ENCODE measurements around the gene SLC22A1. TPM values are rescaled to one million over a fixed set of nuclear protein-coding genes. Genes with fewer than 3 reads are reported as not detected.

SLC22A1 gene
- total and polyA plus RNA-seq, 4 donors: 0.79 to 1,107 (median 439) TPM

DNA sequence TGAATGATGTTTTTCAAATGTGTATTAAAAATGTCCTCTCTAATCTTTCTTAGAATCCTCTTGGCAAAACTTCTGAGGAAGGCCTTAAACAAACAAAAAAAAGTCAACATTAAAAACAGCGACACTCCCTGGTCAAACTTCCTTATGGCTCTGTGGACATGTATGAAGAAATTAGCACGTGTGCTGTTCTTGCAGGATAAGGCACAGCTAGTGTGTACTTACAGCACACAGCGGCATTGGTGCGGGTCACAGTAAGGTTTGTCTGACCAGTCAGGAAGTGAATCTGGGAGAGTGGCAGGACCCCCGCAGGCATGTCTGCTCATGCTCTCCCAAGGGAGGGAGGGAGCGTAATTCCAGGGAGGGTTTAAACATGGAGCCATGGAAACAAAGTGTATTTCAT lies 38.8 kb downstream of the SLC22A1 start (continued):
- TF ChIP-seq GABPA (IDR thresholded peaks at IDR 0.05 in 1 of 2, conservative IDR thresholded peaks at IDR 0.05 in 1 of 2) (no peak), TAF1 (conservative IDR thresholded peaks at IDR 0.05) (no peak), FOXA2 (IDR thresholded peaks at IDR 0.05) (peak; percentile 11)

DNA sequence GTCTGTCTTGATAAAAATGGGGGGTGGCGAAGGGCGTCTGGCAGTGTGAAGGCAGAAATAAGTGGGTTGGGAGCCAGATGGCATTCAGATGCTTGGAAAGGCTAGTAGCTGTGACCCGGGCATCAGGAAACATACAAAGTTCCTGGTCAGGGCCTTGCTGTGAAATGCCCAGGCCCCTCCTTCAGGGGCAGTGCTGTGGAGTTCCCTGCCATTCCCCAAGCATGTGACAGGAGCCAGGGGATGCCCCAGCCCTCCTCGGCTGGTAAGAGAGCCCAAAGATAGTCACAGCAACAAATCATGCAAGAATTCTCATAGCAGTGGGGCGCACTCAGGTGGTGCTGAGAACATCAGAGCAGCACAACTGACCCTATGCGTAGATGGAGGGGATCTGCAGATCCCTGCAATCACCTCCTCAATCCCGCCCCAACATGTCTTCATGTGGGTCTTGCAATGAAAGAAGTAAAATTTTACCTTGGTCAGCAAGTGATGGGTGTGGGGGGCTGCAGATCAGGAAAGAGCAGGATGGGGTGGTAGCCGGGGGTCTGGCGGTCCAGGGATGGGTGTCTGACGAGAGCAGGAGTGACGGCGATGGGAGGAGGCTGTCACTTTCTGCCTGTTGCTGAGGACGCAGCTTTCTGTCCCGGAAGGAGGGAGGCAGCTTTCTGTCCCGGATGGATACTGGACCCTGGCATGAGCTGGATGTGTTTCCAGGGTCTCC lies 39.5 kb downstream of the SLC22A1 start:
- Histone ChIP-seq H3K36me3 (ENCODE audit: control insufficient read depth in 4 of 4, insufficient read depth in 3 of 4, low read depth in 1 of 4, low read length in 3 of 4) (peaks cover 0 to 23% (median 20%) of the 10 kb centered on the region in 4 donors), H3K9me3 (ENCODE audit: control insufficient read depth in 4 of 4, low read length in 3 of 4) (no peaks in the 10 kb centered on the region), H3K27ac (ENCODE audit: low read depth in 1 of 2, low read length in 2 of 2) (peak overlapping the region; percentile 80 to 94), H3K27me3 (ENCODE audit: control insufficient read depth in 4 of 4, insufficient read depth in 4 of 4, low read length in 3 of 4) (no peaks in the 10 kb centered on the region), H3K4me3 (ENCODE audit: low read depth in 1 of 3, low read length in 3 of 3) (no peak overlapping the region), H3K9ac (ENCODE audit: low read depth in 1 of 2, low read length in 2 of 2) (no peak overlapping the region), H3K4me1 (ENCODE audit: control insufficient read depth in 4 of 4, insufficient read depth in 4 of 4, low read length in 3 of 4) (peaks cover 0 to 33% (median 12%) of the 10 kb centered on the region in 4 donors)
- 83% methylated on average over 15 of the region's 15 CpGs for WGBS
- no peak for DNase-seq (ENCODE audit: low spot score)
- no peak for TF ChIP-seq RAD21 (IDR thresholded peaks at IDR 0.05)
- no peak for TF ChIP-seq HNF4A (conservative IDR thresholded peaks at IDR 0.05)
- no peak for TF ChIP-seq JUND (IDR thresholded peaks at IDR 0.05)
- TF ChIP-seq, protein P1, sequence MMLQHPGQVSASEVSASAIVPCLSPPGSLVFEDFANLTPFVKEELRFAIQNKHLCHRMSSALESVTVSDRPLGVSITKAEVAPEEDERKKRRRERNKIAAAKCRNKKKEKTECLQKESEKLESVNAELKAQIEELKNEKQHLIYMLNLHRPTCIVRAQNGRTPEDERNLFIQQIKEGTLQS (IDR thresholded peaks at IDR 0.05): no peak
- TF ChIP-seq FOXA2 (IDR thresholded peaks at IDR 0.05): no peak
- TF ChIP-seq GABPA (IDR thresholded peaks at IDR 0.05 in 1 of 2, conservative IDR thresholded peaks at IDR 0.05 in 1 of 2): no peak
- TF ChIP-seq RXRA (IDR thresholded peaks at IDR 0.05): no peak
- TF ChIP-seq TAF1 (conservative IDR thresholded peaks at IDR 0.05): no peak
- TF ChIP-seq SP1 (IDR thresholded peaks at IDR 0.05): no peak
- no peak for TF ChIP-seq EGR1 (IDR thresholded peaks at IDR 0.05; ENCODE audit: low read depth in 2 of 2)
- TF ChIP-seq, protein P2, sequence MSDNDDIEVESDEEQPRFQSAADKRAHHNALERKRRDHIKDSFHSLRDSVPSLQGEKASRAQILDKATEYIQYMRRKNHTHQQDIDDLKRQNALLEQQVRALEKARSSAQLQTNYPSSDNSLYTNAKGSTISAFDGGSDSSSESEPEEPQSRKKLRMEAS (IDR thresholded peaks at IDR 0.05): no peak
- TF ChIP-seq NR2F2 (IDR thresholded peaks at IDR 0.05): no peak
- TF ChIP-seq, protein P3, sequence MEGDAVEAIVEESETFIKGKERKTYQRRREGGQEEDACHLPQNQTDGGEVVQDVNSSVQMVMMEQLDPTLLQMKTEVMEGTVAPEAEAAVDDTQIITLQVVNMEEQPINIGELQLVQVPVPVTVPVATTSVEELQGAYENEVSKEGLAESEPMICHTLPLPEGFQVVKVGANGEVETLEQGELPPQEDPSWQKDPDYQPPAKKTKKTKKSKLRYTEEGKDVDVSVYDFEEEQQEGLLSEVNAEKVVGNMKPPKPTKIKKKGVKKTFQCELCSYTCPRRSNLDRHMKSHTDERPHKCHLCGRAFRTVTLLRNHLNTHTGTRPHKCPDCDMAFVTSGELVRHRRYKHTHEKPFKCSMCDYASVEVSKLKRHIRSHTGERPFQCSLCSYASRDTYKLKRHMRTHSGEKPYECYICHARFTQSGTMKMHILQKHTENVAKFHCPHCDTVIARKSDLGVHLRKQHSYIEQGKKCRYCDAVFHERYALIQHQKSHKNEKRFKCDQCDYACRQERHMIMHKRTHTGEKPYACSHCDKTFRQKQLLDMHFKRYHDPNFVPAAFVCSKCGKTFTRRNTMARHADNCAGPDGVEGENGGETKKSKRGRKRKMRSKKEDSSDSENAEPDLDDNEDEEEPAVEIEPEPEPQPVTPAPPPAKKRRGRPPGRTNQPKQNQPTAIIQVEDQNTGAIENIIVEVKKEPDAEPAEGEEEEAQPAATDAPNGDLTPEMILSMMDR (IDR thresholded peaks at IDR 0.05; ENCODE audit: low read depth, low read length, missing input control): no peak
- TF ChIP-seq, protein P4, sequence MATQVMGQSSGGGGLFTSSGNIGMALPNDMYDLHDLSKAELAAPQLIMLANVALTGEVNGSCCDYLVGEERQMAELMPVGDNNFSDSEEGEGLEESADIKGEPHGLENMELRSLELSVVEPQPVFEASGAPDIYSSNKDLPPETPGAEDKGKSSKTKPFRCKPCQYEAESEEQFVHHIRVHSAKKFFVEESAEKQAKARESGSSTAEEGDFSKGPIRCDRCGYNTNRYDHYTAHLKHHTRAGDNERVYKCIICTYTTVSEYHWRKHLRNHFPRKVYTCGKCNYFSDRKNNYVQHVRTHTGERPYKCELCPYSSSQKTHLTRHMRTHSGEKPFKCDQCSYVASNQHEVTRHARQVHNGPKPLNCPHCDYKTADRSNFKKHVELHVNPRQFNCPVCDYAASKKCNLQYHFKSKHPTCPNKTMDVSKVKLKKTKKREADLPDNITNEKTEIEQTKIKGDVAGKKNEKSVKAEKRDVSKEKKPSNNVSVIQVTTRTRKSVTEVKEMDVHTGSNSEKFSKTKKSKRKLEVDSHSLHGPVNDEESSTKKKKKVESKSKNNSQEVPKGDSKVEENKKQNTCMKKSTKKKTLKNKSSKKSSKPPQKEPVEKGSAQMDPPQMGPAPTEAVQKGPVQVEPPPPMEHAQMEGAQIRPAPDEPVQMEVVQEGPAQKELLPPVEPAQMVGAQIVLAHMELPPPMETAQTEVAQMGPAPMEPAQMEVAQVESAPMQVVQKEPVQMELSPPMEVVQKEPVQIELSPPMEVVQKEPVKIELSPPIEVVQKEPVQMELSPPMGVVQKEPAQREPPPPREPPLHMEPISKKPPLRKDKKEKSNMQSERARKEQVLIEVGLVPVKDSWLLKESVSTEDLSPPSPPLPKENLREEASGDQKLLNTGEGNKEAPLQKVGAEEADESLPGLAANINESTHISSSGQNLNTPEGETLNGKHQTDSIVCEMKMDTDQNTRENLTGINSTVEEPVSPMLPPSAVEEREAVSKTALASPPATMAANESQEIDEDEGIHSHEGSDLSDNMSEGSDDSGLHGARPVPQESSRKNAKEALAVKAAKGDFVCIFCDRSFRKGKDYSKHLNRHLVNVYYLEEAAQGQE (IDR thresholded peaks at IDR 0.05): no peak
- TF ChIP-seq, protein P5, sequence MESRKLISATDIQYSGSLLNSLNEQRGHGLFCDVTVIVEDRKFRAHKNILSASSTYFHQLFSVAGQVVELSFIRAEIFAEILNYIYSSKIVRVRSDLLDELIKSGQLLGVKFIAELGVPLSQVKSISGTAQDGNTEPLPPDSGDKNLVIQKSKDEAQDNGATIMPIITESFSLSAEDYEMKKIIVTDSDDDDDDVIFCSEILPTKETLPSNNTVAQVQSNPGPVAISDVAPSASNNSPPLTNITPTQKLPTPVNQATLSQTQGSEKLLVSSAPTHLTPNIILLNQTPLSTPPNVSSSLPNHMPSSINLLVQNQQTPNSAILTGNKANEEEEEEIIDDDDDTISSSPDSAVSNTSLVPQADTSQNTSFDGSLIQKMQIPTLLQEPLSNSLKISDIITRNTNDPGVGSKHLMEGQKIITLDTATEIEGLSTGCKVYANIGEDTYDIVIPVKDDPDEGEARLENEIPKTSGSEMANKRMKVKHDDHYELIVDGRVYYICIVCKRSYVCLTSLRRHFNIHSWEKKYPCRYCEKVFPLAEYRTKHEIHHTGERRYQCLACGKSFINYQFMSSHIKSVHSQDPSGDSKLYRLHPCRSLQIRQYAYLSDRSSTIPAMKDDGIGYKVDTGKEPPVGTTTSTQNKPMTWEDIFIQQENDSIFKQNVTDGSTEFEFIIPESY (IDR thresholded peaks at IDR 0.05): no peak
- TF ChIP-seq YY1 (IDR thresholded peaks at IDR 0.05): no peak
